Tibial nerve (tissue), 4 donors: ENCODE measurements around the gene PCNX2.

ENCODE experiments used
- EP300 ChIP-seq, 2 donors: sonication (generic); formaldehyde crosslinking; IDR thresholded peaks; one replicate each; pipeline ENCODE4 v1.6.1; 2017; ENCODE audit warnings: antibody characterized with exemption in 2 of 2, mild to moderate bottlenecking in 1 of 2
- TF ChIP-seq, protein P1 (sequence below), 5 experiments: fragments of 200-600 bp in 3 of 5; fragments of 450-650 bp in 2 of 5; sonication (generic) in 3 of 5; IDR thresholded peaks; one replicate each; pipeline ENCODE4 v1.5.1; 2016 to 2019; ENCODE audit warnings: antibody characterized with exemption in 5 of 5, mild to moderate bottlenecking in 3 of 5, moderate library complexity in 2 of 5

DNA sequence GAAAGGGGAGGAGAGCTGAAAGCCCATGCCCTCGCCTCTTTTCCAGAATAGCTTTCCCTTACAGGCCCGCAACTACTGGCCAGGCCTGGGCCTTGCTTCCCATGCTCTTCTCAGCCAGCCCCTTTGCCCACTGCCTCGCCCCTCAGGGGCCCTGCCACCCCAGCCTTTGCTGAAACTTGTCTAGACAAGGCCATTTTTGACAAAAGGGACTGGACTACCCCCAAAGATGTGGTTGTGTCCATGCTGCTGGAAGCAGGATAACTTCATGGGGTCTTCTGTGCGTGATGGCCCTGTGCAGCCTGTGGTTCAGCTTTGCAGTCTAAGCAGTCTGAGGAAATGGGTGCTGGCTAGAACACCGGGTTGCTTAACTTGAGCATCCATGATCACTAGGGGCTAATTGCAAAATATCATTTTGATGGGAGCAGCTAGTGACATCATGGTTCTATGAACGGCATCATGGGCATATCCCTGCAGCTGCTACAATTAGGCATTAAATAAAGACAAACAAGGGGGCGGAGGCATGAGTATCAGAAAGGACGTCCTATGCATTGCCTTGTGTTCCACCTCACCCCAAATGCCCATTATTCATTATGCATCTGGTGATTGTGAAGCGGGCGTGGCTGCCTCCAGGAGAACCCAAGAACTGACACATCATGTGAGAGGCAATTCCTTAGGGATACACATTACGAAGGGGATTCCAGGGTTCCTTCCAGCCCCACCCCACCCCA lies 308.3 kb downstream of the PCNX2 start:
- TF ChIP-seq, protein P1, sequence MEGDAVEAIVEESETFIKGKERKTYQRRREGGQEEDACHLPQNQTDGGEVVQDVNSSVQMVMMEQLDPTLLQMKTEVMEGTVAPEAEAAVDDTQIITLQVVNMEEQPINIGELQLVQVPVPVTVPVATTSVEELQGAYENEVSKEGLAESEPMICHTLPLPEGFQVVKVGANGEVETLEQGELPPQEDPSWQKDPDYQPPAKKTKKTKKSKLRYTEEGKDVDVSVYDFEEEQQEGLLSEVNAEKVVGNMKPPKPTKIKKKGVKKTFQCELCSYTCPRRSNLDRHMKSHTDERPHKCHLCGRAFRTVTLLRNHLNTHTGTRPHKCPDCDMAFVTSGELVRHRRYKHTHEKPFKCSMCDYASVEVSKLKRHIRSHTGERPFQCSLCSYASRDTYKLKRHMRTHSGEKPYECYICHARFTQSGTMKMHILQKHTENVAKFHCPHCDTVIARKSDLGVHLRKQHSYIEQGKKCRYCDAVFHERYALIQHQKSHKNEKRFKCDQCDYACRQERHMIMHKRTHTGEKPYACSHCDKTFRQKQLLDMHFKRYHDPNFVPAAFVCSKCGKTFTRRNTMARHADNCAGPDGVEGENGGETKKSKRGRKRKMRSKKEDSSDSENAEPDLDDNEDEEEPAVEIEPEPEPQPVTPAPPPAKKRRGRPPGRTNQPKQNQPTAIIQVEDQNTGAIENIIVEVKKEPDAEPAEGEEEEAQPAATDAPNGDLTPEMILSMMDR (IDR thresholded peaks at IDR 0.05): no peak
- no peak for TF ChIP-seq EP300 (IDR thresholded peaks at IDR 0.05)
